ENCODE data around the gene CDK5RAP3. TPM values are rescaled to one million over a fixed set of nuclear protein-coding genes. Genes with fewer than 3 reads are reported as not detected.

The CDK5RAP3 gene
- total RNA-seq, 1 experiment from 2014 or later, result 255 TPM

DNA sequence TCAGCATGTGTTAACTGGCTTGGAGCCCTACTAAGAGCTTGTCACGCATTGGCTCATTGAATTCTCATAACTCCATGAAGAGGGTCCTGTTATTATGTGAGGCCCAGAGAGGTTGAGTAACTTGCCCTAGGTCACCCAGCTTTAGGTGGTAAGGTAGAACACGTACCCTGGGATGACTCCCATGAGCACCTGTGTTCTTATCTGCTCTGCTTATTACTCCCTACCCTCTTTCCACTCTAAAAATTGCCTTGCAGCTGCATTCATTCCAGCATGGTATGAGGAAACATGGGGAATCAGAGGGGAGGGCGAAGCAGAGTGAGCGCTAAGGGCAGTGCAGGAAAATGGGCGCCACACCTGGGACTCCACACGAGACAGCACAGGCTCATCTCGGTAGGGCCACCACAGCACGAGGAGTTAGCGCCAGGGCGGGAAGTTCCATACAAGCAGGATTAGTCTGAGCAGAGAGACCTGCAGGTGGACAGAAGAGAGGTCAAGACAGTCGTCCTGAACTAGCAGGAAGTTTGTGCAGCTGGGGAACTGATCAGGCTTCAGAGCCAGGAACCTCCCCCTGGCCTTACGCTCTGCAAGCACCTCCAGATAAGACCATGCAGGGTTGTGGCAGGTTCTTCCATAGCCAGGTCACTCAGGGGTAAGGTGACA, 56.5 kb downstream of the CDK5RAP3 start:
- peaks cover 26 to 45% of the 10 kb centered on the region in 2 experiments for H3K4me1 ChIP-seq (ENCODE audit: control insufficient read depth in 1 of 2, insufficient read depth in 2 of 2, low read length in 2 of 2)
- no peak overlapping the region for H3K27ac ChIP-seq (ENCODE audit: low read depth, low read length)
- no peak overlapping the region for H3K4me2 ChIP-seq (ENCODE audit: low read length)
- no peaks in the 10 kb centered on the region for H3K79me2 ChIP-seq (ENCODE audit: insufficient read depth, low read length)
- H3K36me3 ChIP-seq (ENCODE audit: control insufficient read depth in 1 of 2, insufficient read depth in 2 of 2, low read length in 2 of 2), result no peaks in the 10 kb centered on the region
- H2AFZ ChIP-seq (ENCODE audit: low read depth, low read length, poor library complexity, severe bottlenecking), result no peak overlapping the region
- H3K9me3 ChIP-seq (ENCODE audit: control insufficient read depth in 1 of 2, insufficient read depth in 1 of 2, low read depth in 1 of 2, low read length in 2 of 2), result no peaks in the 10 kb centered on the region
- no peak for TF ChIP-seq YY1 (IDR thresholded peaks at IDR 0.05; ENCODE audit: extremely low read depth, insufficient replicate concordance, low read depth, low read length)
- no peak for TF ChIP-seq POLR2A (IDR thresholded peaks at IDR 0.05; ENCODE audit: borderline replicate concordance, extremely low read depth, insufficient read depth, insufficient read length)
- TF ChIP-seq JUND (IDR thresholded peaks at IDR 0.05), result no peak
- BruUV-seq (replicated peaks), result no TSS peak
- ChIA-PET RAD21 (ENCODE audit: low non-redundant PET in 1 of 2, low total read pairs in 2 of 2, uncharacterized antibody in 2 of 2, unreplicated experiment in 2 of 2) (interaction anchor here (0.6 to 3.0 kb wide), 3 partner anchors 18 to 104 kb away, joined by 5 to 16 read pairs (median 13); partner anchors contain the start of gene NFE2L1 (in 1 of the 2)), CTCF (interaction anchor here (0.9 to 3.5 kb wide), 19 partner anchors 7 to 857 kb away, joined by 3 to 171 read pairs (median 7); partner anchors contain the start of genes CBX1, NFE2L1 and SCRN2), POLR2A (interaction anchor here (1.6 to 2.6 kb wide), 5 partner anchors 8 to 80 kb away, joined by 4 to 45 read pairs (median 5); partner anchors contain the start of genes CBX1, NFE2L1 and SNX11)
- intact Hi-C loops (cut with micrococcal nuclease), result loop anchor here (2.0 to 10.0 kb wide), 6 partner anchors 21 to 1007 kb away; partner anchors contain the start of gene NFE2L1
- H3K9ac ChIP-seq (ENCODE audit: low read length), result no peak overlapping the region
- DNase-seq (ENCODE audit: low read depth, low spot score) (no peak), ATAC-seq (no peak)
- no peaks in the 10 kb centered on the region for H3K9me2 ChIP-seq (ENCODE audit: insufficient read depth)
- no peaks in the 10 kb centered on the region for H3K27me3 ChIP-seq (ENCODE audit: insufficient read depth, low read length)
- H3K4me3 ChIP-seq (replicated peaks in 1 of 2; ENCODE audit: low read depth in 1 of 2, low read length in 2 of 2), result no peak overlapping the region
- no peaks in the 10 kb centered on the region for H4K20me1 ChIP-seq (ENCODE audit: insufficient read depth)

DNA sequence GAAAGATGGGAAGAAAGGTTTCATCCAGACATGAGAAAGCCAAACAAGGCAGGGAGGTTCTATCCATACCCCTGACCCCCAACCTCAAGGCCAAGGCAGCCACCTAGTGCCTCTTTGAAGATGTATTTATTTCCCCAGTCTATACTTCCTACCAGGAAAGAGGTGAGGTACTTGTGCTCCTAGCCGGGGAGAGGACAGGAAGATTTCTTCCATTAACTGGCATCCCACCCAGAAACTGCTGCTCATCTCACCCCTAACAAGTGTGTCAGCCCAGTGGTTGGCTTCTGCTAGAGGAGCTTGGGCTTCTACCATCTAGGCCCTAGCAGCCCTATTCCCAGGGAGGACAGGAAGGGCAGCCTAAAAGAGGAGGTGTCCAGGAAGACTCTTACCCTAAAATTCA, 57.8 kb downstream of the CDK5RAP3 start:
- Histone ChIP-seq H3K9me2 (ENCODE audit: insufficient read depth) (no peaks in the 10 kb centered on the region), H3K9ac (ENCODE audit: low read length) (no peak overlapping the region), H3K79me2 (ENCODE audit: insufficient read depth, low read length) (no peaks in the 10 kb centered on the region), H3K27me3 (ENCODE audit: insufficient read depth, low read length) (no peaks in the 10 kb centered on the region), H3K27ac (ENCODE audit: low read depth, low read length) (no peak overlapping the region), H3K36me3 (ENCODE audit: control insufficient read depth in 1 of 2, insufficient read depth in 2 of 2, low read length in 2 of 2) (no peaks in the 10 kb centered on the region), H3K9me3 (ENCODE audit: control insufficient read depth in 1 of 2, insufficient read depth in 1 of 2, low read depth in 1 of 2, low read length in 2 of 2) (no peaks in the 10 kb centered on the region), H3K4me1 (ENCODE audit: control insufficient read depth in 1 of 2, insufficient read depth in 2 of 2, low read length in 2 of 2) (peaks cover 21 to 34% of the 10 kb centered on the region in 2 experiments), H2AFZ (ENCODE audit: low read depth, low read length, poor library complexity, severe bottlenecking) (no peak overlapping the region), H4K20me1 (ENCODE audit: insufficient read depth) (no peaks in the 10 kb centered on the region), H3K4me3 (replicated peaks in 1 of 2; ENCODE audit: low read depth in 1 of 2, low read length in 2 of 2) (no peak overlapping the region), H3K4me2 (ENCODE audit: low read length) (no peak overlapping the region)
- DNase-seq (ENCODE audit: low read depth, low spot score) (no peak), ATAC-seq (no peak)
- TF ChIP-seq ELF1 (IDR thresholded peaks at IDR 0.05; ENCODE audit: borderline replicate concordance, low read depth) (no peak), SP1 (IDR thresholded peaks at IDR 0.05; ENCODE audit: low read depth) (no peak), POLR2A (IDR thresholded peaks at IDR 0.05; ENCODE audit: borderline replicate concordance, extremely low read depth, insufficient read depth, insufficient read length) (no peak), FOSL1 (IDR thresholded peaks at IDR 0.05; ENCODE audit: low read depth) (no peak), CEBPB (IDR thresholded peaks at IDR 0.05; ENCODE audit: low read depth) (no peak), ZFX (IDR thresholded peaks at IDR 0.05) (no peak), RAD21 (IDR thresholded peaks at IDR 0.05; ENCODE audit: low read depth) (no peak), SRF (IDR thresholded peaks at IDR 0.05; ENCODE audit: low read depth) (no peak), EZH2phosphoT487 (IDR thresholded peaks at IDR 0.05; ENCODE audit: borderline replicate concordance) (no peak), POLR2AphosphoS5 (IDR thresholded peaks at IDR 0.05; ENCODE audit: low read depth, low read length) (no peak)
- TF ChIP-seq, protein P1, sequence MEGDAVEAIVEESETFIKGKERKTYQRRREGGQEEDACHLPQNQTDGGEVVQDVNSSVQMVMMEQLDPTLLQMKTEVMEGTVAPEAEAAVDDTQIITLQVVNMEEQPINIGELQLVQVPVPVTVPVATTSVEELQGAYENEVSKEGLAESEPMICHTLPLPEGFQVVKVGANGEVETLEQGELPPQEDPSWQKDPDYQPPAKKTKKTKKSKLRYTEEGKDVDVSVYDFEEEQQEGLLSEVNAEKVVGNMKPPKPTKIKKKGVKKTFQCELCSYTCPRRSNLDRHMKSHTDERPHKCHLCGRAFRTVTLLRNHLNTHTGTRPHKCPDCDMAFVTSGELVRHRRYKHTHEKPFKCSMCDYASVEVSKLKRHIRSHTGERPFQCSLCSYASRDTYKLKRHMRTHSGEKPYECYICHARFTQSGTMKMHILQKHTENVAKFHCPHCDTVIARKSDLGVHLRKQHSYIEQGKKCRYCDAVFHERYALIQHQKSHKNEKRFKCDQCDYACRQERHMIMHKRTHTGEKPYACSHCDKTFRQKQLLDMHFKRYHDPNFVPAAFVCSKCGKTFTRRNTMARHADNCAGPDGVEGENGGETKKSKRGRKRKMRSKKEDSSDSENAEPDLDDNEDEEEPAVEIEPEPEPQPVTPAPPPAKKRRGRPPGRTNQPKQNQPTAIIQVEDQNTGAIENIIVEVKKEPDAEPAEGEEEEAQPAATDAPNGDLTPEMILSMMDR (IDR thresholded peaks at IDR 0.05 in 2 of 3, conservative IDR thresholded peaks at IDR 0.05 in 1 of 3; ENCODE audit: borderline replicate concordance in 1 of 3, insufficient read depth in 1 of 3, low read depth in 2 of 3, low read length in 2 of 3), result no peak
- TF ChIP-seq, protein P2, sequence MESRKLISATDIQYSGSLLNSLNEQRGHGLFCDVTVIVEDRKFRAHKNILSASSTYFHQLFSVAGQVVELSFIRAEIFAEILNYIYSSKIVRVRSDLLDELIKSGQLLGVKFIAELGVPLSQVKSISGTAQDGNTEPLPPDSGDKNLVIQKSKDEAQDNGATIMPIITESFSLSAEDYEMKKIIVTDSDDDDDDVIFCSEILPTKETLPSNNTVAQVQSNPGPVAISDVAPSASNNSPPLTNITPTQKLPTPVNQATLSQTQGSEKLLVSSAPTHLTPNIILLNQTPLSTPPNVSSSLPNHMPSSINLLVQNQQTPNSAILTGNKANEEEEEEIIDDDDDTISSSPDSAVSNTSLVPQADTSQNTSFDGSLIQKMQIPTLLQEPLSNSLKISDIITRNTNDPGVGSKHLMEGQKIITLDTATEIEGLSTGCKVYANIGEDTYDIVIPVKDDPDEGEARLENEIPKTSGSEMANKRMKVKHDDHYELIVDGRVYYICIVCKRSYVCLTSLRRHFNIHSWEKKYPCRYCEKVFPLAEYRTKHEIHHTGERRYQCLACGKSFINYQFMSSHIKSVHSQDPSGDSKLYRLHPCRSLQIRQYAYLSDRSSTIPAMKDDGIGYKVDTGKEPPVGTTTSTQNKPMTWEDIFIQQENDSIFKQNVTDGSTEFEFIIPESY (IDR thresholded peaks at IDR 0.05; ENCODE audit: extremely low read depth, insufficient replicate concordance, low read length), result no peak
- TF ChIP-seq, protein P3, sequence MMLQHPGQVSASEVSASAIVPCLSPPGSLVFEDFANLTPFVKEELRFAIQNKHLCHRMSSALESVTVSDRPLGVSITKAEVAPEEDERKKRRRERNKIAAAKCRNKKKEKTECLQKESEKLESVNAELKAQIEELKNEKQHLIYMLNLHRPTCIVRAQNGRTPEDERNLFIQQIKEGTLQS (IDR thresholded peaks at IDR 0.05), result no peak
- ChIA-PET CTCF (interaction anchor here (1.9 kb wide), 1 partner anchor 51 kb away, joined by 4 read pairs; no protein-coding TSS in a partner anchor), POLR2A (no interaction called here), RAD21 (ENCODE audit: low non-redundant PET in 1 of 2, low total read pairs in 2 of 2, uncharacterized antibody in 2 of 2, unreplicated experiment in 2 of 2) (no interaction called here)
- intact Hi-C loops (cut with micrococcal nuclease), result loop anchor here (5.0 to 10.0 kb wide), 5 partner anchors 189 to 1006 kb away; no protein-coding TSS in a partner anchor
- no TSS peak for BruUV-seq (replicated peaks)

Data from HCT116 (cell line).